Astrocyte (in vitro differentiated cells and primary cell): Measurements from ENCODE around the gene SGPL1. TPM values are rescaled to one million over a fixed set of nuclear protein-coding genes. Genes with fewer than 3 reads are reported as not detected.

Experiments
- DNase-seq: peaks from one replicate; pipeline ENCODE4 v3.0.0-alpha.2; 2010; ENCODE audit warnings: low read depth
- FAIRE-seq: peaks from 2 replicates; lab custom pipeline; 2011; peaks lifted over from hg19 to GRCh38; lab: Jason Lieb, UNC
- H2AFZ ChIP-seq: 2 replicates; pipeline ENCODE4 v1.6.0; 2012; ENCODE audit warnings: low read depth, low read length, inconsistent platforms
- H3K27ac ChIP-seq: 2 replicates; pipeline ENCODE4 v1.5.1; 2011; ENCODE audit warnings: low read depth, low read length, inconsistent platforms
- H3K27me3 ChIP-seq: 2 replicates; pipeline ENCODE4 v1.6.0; 2011; ENCODE audit warnings: low read length, inconsistent platforms; ENCODE audit not compliant: insufficient read depth
- H3K36me3 ChIP-seq: 2 replicates; pipeline ENCODE4 v1.5.1; 2011; ENCODE audit warnings: low read length, inconsistent platforms; ENCODE audit not compliant: insufficient read depth
- H3K4me1 ChIP-seq: 2 replicates; pipeline ENCODE4 v1.5.1; 2011; ENCODE audit warnings: low read length, inconsistent platforms; ENCODE audit not compliant: insufficient read depth
- H3K4me2 ChIP-seq: 2 replicates; pipeline ENCODE4 v1.6.0; 2012; ENCODE audit warnings: low read length, inconsistent platforms
- H3K4me3 ChIP-seq: 2 replicates; pipeline ENCODE4 v1.5.1; 2011; ENCODE audit warnings: low read depth, mild to moderate bottlenecking, low read length, inconsistent platforms; ENCODE audit not compliant: insufficient read depth
- H3K79me2 ChIP-seq: 2 replicates; pipeline ENCODE4 v1.6.0; 2012; ENCODE audit warnings: mild to moderate bottlenecking, low read length, inconsistent platforms; ENCODE audit not compliant: insufficient read depth
- H3K9ac ChIP-seq: 2 replicates; pipeline ENCODE4 v1.6.0; 2012; ENCODE audit warnings: mild to moderate bottlenecking, low read length, inconsistent platforms
- H3K9me3 ChIP-seq: 2 replicates; pipeline ENCODE4 v1.5.1; 2012; ENCODE audit warnings: low read depth, mild to moderate bottlenecking, low read length, inconsistent platforms; ENCODE audit not compliant: insufficient read depth
- H4K20me1 ChIP-seq: 2 replicates; pipeline ENCODE4 v1.6.0; 2012; ENCODE audit warnings: low read length, inconsistent platforms; ENCODE audit not compliant: insufficient read depth
- H3K27ac Mint-ChIP-seq: one replicate; pipeline ENCODE4 v1.8.0; 2021; ENCODE audit warnings: mild to moderate bottlenecking, mixed read lengths; ENCODE audit not compliant: unreplicated experiment
- H3K27me3 Mint-ChIP-seq: one replicate; pipeline ENCODE4 v1.8.0; 2021; ENCODE audit warnings: low read depth, mixed read lengths; ENCODE audit not compliant: unreplicated experiment
- H3K36me3 Mint-ChIP-seq: one replicate; pipeline ENCODE4 v1.8.0; 2021; ENCODE audit warnings: low read depth, mixed read lengths; ENCODE audit not compliant: unreplicated experiment
- H3K4me1 Mint-ChIP-seq: one replicate; pipeline ENCODE4 v1.8.0; 2021; ENCODE audit warnings: low read depth, mixed read lengths; ENCODE audit not compliant: unreplicated experiment
- H3K4me3 Mint-ChIP-seq: one replicate; pipeline ENCODE4 v1.8.0; 2021; ENCODE audit warnings: mild to moderate bottlenecking, moderate library complexity, mixed read lengths; ENCODE audit not compliant: unreplicated experiment
- H3K9me3 Mint-ChIP-seq: one replicate; pipeline ENCODE4 v1.8.0; 2021; ENCODE audit warnings: mild to moderate bottlenecking, mixed read lengths; ENCODE audit not compliant: unreplicated experiment
- CTCF ChIP-seq: IDR thresholded peaks from 2 replicates; pipeline ENCODE4 v1.5.1; 2011; ENCODE audit warnings: low read depth, mild to moderate bottlenecking, inconsistent platforms, low read length, moderate library complexity; ENCODE audit not compliant: insufficient read depth
- EZH2 ChIP-seq: IDR thresholded peaks from 2 replicates; pipeline ENCODE4 v1.6.1; 2012; ENCODE audit warnings: mild to moderate bottlenecking, low read length, inconsistent platforms; ENCODE audit not compliant: insufficient read depth
- total RNA-seq: library from RNA; stranded (reverse); gene quantifications from 2 replicates; pipeline ENCODE4 v1.2.1, GENCODE V29; 2021

Gene SGPL1
- total RNA-seq, 1 donor from 2014 or later: 101 TPM

GRCh38 chr10:70778267-70778924 lies 37.4 kb upstream of the SGPL1 start:
- Histone ChIP-seq H3K27me3 (no peaks in the 10 kb centered on the region), H3K36me3 (no peaks in the 10 kb centered on the region), H3K27ac (no peak overlapping the region), H3K4me2 (no peak overlapping the region), H2AFZ (no peak overlapping the region), H3K4me1 (no peaks in the 10 kb centered on the region), H3K79me2 (no peaks in the 10 kb centered on the region), H4K20me1 (no peaks in the 10 kb centered on the region), H3K9ac (no peak overlapping the region), H3K4me3 (no peak overlapping the region), H3K9me3 (no peaks in the 10 kb centered on the region)
- no peaks in the 10 kb centered on the region for H3K9me3 Mint-ChIP-seq
- no peak overlapping the region for H3K4me3 Mint-ChIP-seq
- DNase-seq (no peak), FAIRE-seq (no peak)
- no peak overlapping the region for H3K27ac Mint-ChIP-seq
- H3K27me3 Mint-ChIP-seq: peaks cover 41% of the 10 kb centered on the region
- no peaks in the 10 kb centered on the region for H3K4me1 Mint-ChIP-seq
- TF ChIP-seq CTCF (no peak), EZH2 (no peak)
- H3K36me3 Mint-ChIP-seq: peaks cover 2% of the 10 kb centered on the region

- FAIRE-seq (no peak), DNase-seq (no peak)
- H3K9me3 ChIP-seq: no peaks in the 10 kb centered on the region
- Mint-ChIP-seq H3K27me3 (peaks cover 41% of the 10 kb centered on the region), H3K36me3 (peaks cover 2% of the 10 kb centered on the region), H3K4me1 (peaks cover 2% of the 10 kb centered on the region), H3K4me3 (no peak overlapping the region), H3K9me3 (no peaks in the 10 kb centered on the region), H3K27ac (no peak overlapping the region)
- H3K36me3 ChIP-seq: no peaks in the 10 kb centered on the region
- H2AFZ ChIP-seq: no peak overlapping the region
- H3K79me2 ChIP-seq: no peaks in the 10 kb centered on the region
- no peak overlapping the region for H3K27ac ChIP-seq
- H3K27me3 ChIP-seq: no peaks in the 10 kb centered on the region
- H3K4me3 ChIP-seq: no peak overlapping the region
- TF ChIP-seq EZH2 (no peak), CTCF (no peak)
- no peaks in the 10 kb centered on the region for H3K4me1 ChIP-seq
- H3K4me2 ChIP-seq: no peak overlapping the region
- no peaks in the 10 kb centered on the region for H4K20me1 ChIP-seq
- no peak overlapping the region for H3K9ac ChIP-seq
These were observed 36.7 kb upstream of the SGPL1 start for GRCh38 chr10:70779088-70779487.
